Parathyroid adenoma (tissue), 2 donors: ENCODE measurements around the gene CACNB2.

Source experiments
- H2AFZ ChIP-seq: fragments of 300-600 bp; sonication (generic); one replicate; pipeline ENCODE4 v1.7.0; 2017; ENCODE audit warnings: antibody characterized with exemption, mild to moderate bottlenecking
- H3K27ac ChIP-seq: fragments of 300-600 bp; sonication (generic); one replicate; pipeline ENCODE4 v1.7.0; 2017
- H3K27me3 ChIP-seq: fragments of 300-600 bp; sonication (generic); one replicate; pipeline ENCODE4 v1.7.0; 2017; ENCODE audit warnings: low read length; ENCODE audit not compliant: control insufficient read depth, insufficient read depth
- H3K36me3 ChIP-seq: fragments of 300-600 bp; sonication (generic); one replicate; pipeline ENCODE4 v1.7.0; 2017; ENCODE audit warnings: low read length; ENCODE audit not compliant: control insufficient read depth, insufficient read depth
- H3K4me1 ChIP-seq: fragments of 300-600 bp; sonication (generic); one replicate; pipeline ENCODE4 v1.7.0; 2017; ENCODE audit warnings: control low read depth
- H3K4me2 ChIP-seq: fragments of 300-600 bp; sonication (generic); one replicate; pipeline ENCODE4 v1.7.0; 2017; ENCODE audit warnings: low read length
- H3K4me3 ChIP-seq: fragments of 300-600 bp; sonication (generic); one replicate; pipeline ENCODE4 v1.7.0; 2017; ENCODE audit warnings: low read depth, low read length
- H3K79me2 ChIP-seq: fragments of 300-600 bp; sonication (generic); one replicate; pipeline ENCODE4 v1.7.0; 2017; ENCODE audit warnings: control low read depth
- H3K9ac ChIP-seq: fragments of 300-600 bp; sonication (generic); one replicate; pipeline ENCODE4 v1.7.0; 2017; ENCODE audit warnings: mild to moderate bottlenecking
- H3K9me3 ChIP-seq: fragments of 300-600 bp; sonication (generic); one replicate; pipeline ENCODE4 v1.7.0; 2017; ENCODE audit warnings: low read length; ENCODE audit not compliant: control insufficient read depth
- CTCF ChIP-seq: fragments of 300-600 bp; sonication (generic); IDR thresholded peaks from one replicate; pipeline ENCODE4 v1.7.0; 2017; ENCODE audit warnings: antibody characterized with exemption, mild to moderate bottlenecking
- donor health status: primary hyperparathyroidism.

CACNB2 gene

DNA sequence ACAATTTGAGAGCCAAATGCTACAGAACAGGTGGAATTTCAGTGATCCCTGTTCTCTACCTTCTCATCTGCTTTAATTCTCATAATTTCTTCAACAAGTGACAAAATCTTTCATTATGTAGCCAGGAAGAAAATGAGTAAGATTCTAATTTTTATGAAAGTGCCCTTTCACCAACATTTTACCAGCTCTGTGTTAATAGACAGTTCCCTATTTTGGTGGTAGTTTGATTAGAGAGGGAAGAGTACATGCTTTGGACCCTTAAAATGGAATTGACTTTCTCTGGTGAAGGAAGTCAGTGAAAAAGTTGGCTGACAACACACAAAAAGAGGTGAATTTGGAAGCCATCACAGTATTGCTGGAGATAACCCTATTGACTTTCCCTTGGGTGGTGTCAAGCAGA, 61.7 kb downstream of the CACNB2 start:
- TF ChIP-seq CTCF = no peak
- H3K4me1 ChIP-seq = no peaks in the 10 kb centered on the region
- no peaks in the 10 kb centered on the region for H3K36me3 ChIP-seq
- H3K4me2 ChIP-seq = no peak overlapping the region
- H3K27me3 ChIP-seq = no peaks in the 10 kb centered on the region
- no peak overlapping the region for H3K27ac ChIP-seq
- no peak overlapping the region for H2AFZ ChIP-seq
- H3K9me3 ChIP-seq = no peaks in the 10 kb centered on the region
- H3K9ac ChIP-seq = no peak overlapping the region
- H3K79me2 ChIP-seq = no peaks in the 10 kb centered on the region
- H3K4me3 ChIP-seq = no peak overlapping the region

DNA sequence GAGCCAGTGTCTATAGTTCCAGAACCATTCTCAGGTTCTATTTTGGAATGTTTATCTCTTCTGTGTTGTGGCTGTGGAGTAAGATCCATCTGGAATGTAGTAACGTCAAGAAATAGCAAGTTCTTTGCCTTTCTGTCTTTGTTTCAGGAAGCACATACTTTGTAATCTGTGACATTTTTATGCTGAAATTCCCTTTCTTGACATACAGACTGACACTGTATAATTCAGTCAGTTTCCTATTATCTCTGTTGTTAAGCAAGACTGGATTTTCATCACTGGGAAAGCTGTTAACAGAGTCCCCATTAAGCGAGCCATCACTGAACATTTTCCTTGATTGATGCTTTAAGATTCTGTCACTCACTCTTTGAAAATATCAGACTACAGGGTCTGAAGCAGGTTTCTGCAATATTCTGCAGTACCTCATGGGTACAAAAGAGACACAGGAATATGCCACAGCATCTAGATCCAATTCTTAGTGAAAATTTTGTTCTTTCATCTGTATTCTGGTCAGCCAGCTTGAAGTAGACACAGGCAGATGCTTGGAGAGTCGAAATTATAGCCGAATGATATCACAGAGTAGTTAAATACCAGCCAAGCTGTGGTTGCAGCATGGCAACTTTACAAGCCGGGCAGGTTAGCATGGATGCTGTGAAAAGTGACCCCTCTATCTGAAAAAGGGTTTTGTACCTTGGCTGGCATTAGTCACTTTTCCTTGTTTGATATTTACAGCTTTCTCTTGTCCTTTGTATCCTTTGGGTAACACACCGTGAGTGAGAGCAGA, 62.6 kb downstream of the CACNB2 start:
- no peak overlapping the region for H3K27ac ChIP-seq
- H3K36me3 ChIP-seq = no peaks in the 10 kb centered on the region
- H3K4me1 ChIP-seq = no peaks in the 10 kb centered on the region
- no peak overlapping the region for H3K4me2 ChIP-seq
- no peak overlapping the region for H3K9ac ChIP-seq
- no peak overlapping the region for H2AFZ ChIP-seq
- H3K4me3 ChIP-seq = no peak overlapping the region
- H3K27me3 ChIP-seq = no peaks in the 10 kb centered on the region
- H3K9me3 ChIP-seq = no peaks in the 10 kb centered on the region
- no peak for TF ChIP-seq CTCF
- H3K79me2 ChIP-seq = no peaks in the 10 kb centered on the region

- Histone ChIP-seq H3K4me2 (no peak overlapping the region), H3K4me1 (no peaks in the 10 kb centered on the region), H3K27me3 (no peaks in the 10 kb centered on the region), H3K4me3 (no peak overlapping the region), H3K79me2 (no peaks in the 10 kb centered on the region), H3K9me3 (no peaks in the 10 kb centered on the region), H2AFZ (no peak overlapping the region), H3K27ac (no peak overlapping the region), H3K9ac (no peak overlapping the region), H3K36me3 (no peaks in the 10 kb centered on the region)
- TF ChIP-seq CTCF = no peak
These were observed 63.2 kb downstream of the CACNB2 start for GRCh38 chr10:18203471-18203870.

- Histone ChIP-seq H3K9ac (no peak overlapping the region), H3K9me3 (no peaks in the 10 kb centered on the region), H3K4me1 (no peaks in the 10 kb centered on the region), H3K79me2 (no peaks in the 10 kb centered on the region), H3K36me3 (no peaks in the 10 kb centered on the region), H3K4me2 (no peak overlapping the region), H2AFZ (no peak overlapping the region), H3K27me3 (no peaks in the 10 kb centered on the region), H3K4me3 (no peak overlapping the region), H3K27ac (no peak overlapping the region)
- TF ChIP-seq CTCF = no peak
These were observed 64.0 kb downstream of the CACNB2 start for GRCh38 chr10:18204039-18204835.
